HuH-7 (cell line): ENCODE measurements around the gene RPS6KA2.

Experiments used
- DNase-seq: peaks from one replicate; pipeline ENCODE4 v3.0.0; 2011; ENCODE audit warnings: low spot score

Gene RPS6KA2

DNA sequence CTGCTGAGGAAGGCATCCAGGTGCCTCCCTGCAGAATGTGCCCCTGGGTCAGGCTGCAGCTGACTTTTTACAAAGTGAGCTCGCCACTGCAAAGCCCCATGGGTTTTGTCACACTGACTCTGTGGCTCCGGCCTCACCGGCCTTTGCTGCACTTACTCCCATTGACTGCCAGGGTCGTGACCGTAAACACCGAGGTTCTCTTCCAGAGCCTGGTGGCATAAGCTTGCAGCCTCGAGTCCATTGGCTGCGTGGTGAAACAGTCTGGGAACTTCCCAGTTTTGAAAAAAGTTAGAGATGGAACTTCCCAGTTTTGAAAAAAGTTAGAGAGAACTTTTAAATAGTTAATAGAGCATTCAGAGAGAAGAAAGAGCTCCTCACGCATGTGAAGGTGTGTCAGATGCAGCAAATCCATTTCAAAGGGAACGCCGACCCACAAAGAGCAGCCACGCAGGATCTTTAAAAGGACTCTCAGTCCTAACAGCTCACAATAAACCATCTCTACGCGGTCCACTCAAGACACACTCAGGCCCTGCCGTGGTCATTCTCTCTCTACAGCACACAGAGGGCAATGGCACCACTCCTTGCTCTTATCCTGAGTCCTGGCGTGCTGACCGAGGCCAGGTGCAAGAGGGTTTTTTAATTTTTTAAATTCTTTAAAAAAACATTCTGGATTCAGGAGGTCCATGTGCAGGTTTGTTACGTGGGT is 53.4 kb downstream of the RPS6KA2 start:
- DNase-seq: no peak

DNA sequence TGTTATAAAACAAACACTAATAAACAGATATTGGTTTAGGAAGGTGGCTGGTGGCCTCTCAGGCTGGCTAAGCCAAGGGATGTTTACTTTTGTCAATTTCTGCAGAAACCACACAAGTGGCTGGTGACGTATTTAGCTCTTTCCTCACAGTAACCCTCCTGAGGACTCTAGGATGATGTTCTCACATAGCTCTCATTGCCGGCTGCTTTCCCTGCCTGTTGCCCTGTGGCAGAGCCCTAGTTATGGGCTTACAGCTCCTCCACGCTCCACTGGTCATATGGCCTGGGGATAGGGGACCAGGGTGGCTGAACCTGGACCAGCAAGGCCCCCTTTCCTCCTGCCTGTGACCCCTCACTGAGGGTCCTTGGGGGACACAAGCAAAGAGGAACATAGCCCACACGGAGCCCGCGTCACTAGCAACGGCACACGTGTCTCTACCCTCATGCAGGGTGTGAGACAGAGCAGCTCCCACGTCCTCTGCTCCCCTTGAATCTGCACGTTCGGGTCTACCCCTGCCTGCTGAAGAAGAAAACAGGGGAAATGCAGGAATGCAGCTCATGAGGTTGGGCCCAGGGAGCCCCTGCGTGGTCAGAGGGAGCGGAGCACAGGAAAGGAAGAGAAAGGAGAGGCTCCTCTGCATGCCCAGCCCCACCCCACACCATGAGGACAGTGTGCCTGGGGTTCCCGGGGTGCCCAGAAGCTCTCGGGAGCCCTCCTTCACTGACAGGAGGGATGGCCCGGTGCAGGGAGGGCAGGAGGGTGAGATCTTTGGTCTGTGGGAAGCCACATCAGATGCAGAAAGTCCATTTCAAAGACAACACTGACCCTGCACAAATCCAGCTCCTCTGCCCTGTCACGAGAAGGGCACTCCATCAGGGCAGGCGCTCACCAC is 54.4 kb downstream of the RPS6KA2 start:
- DNase-seq: peak; percentile 38

DNA sequence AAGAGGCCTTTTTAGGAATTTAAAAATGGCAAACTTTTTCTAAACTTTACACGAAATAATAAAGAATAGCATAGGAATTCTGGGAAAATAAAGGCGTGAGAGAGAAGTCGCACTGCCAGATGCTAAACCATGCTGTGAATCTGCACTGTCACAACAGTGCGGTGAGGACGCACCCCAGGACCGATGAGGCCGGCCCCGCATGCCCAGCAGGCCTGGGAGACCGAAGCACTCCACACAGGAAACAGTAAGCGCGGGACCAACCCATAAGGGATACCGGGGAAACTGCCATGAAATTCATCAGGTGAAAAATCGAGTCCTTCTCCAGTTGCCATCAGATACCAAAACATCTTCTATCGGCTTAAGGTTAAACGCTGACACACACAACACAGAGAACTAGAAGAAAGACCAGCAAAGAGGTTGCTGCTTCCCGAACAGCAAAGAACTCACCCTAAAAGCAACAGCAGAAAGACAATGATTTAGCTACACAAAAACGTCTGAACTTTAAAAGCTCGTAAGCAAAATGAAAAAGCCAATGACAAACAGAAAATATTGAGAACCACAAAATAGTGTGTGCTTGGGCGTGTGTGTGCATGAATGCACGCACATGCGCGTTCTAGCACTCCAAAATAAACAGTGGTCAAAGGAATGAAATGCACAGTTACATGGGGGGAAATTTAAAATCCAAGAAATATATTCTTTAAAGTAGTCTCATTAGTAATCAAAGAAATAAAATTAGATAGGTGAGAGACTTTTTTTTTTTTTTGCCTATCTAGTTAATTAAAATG is 55.9 kb downstream of the RPS6KA2 start:
- no peak for DNase-seq

DNA sequence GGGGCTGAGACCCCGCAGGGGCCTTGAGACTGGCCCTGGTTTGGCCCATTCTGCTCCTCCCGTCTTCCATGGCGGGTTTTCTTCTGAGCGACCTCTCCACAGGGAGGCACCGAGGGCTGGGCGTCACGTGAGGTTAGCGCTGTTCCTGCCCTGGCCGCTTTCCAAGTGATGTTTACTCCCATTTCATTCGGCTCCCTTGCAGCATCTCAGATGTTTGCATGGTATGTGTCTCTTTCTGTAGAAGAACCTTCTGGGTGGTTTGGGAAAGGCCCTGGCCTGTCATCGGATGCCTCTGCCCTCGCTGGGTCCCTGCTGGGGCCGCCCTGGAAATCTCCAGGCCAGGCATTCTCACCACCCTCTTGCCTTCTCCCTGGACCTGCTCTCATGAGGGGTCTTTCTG is 57.8 kb downstream of the RPS6KA2 start:
- no peak for DNase-seq

DNA sequence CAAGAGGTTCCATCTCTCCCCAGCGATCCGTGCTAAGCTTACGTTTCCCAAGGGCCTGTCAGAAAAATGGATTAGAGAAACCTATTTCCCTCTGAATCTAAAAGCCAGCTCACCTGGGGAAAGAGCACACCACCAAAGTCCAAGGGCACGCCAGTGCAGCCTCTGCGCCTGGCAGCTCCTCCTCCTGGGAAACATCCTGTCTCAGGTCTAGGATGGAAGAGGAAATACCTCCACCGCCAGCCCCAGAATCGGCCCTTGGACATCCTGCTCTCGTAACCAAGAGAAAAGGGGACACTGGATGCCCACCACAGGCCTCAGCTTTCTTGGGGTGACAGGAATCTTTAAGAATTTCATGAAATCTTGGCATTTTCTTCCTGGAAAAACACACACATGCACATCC is 59.2 kb downstream of the RPS6KA2 start:
- DNase-seq: no peak

DNA sequence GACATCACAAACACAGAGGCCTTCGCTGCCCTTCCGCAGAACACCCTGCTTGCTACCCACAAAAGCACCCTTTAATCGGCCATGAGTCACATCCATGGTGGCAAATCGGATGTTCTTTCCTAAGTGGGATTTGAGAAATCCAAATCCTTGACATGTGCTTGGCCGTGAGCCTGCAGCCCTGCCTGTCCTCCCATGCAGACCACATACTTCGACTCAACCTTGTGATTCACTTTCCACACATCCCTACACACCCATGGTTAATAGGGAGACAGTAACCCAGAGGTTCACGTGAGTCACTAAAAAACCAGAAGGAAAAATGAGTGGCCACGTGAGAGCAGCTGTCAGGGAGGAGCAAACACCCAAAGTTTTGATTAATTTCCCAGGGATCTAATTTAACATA is 59.9 kb downstream of the RPS6KA2 start:
- no peak for DNase-seq

GRCh38 chr6:166566026-166567011 is 60.7 kb downstream of the RPS6KA2 start:
- no peak for DNase-seq

DNA sequence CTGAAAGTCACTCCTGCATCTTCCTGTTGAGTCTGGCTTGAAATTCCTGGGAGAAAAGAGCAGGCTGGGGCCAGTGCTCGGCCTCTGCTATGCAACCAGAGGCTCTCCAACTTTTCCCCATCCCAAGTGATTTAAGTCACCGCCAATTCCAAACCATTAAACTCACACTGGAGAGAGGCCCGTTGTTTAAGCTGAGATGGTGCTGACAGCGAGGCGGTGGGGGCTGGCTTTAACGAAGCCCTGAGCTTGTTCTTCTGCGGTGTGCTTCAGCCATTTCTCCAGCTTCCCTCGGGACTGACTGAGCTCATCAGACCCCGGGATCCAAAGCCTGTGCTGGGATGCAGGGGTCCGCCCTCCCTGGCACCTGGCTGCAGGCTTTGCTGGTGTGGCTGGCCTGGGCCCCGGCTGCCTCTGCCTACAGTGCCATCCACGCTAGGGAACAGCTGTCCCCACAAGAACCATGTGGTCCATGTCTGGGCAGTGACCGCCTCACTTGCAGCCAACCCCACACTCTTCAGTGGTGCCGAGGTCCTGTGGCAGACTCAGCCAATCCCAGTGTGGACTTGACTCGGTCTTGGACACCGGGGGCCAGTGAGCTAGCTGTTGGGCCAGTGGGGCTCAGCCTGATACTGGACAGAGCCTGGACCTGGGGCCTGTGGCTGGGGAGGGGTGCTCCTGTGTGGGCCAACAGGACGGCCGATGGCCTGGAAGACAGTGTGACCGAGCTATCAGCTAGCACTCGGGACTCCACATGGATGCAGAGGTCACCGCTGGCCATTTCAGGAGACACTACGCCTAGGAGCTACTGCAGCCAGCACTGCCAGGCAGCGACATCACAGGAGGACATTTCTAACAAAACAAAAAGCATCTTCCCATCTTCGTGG is 61.7 kb downstream of the RPS6KA2 start:
- no peak for DNase-seq

- no peak for DNase-seq
Observed at GRCh38 chr6:166563805-166564204, 63.2 kb downstream of the RPS6KA2 start.

DNA sequence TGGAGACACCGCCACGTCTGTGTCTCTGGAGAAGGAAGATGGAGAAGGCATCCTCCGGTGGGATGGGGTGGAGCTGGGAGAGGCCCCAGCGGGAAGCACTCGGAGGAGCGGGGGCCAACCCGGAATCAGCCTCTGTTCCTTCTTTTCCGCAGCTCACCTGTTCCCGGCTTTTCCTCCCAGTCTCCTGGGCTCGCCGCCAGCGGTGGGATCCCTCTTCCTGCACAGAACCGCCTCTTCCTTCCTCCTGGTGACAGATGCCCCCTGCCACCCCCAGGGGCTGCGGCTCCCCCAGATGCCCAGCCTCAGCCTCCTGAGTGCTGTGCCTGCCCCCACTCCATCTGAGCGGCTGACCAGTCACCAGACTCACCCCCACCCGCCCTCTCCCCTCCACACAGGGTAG is 63.9 kb downstream of the RPS6KA2 start:
- no peak for DNase-seq

DNA sequence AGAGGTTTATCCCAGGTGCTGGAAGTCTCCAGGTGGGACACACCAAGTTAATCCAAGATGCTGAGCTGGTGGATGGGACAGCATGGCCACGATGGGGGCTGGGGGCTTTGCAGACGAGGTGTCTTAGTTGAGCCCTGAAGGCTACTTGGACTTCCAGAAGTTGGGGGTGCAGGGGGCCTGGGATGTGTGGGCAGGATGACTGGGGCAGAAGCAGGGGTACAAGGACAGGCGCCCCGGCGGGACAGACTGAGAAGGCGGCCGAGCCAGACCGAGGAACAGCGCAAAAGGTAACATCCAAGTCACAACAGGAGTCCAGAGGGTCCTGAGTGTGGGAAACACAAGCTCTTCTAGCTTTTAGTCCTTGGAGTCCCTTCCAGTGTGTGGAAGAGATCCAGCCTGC is 64.3 kb downstream of the RPS6KA2 start:
- DNase-seq: no peak

- no peak for DNase-seq
Observed at GRCh38 chr6:166561771-166562359, 65.2 kb downstream of the RPS6KA2 start.

- DNase-seq: no peak
Observed at GRCh38 chr6:166560222-166560621, 66.8 kb downstream of the RPS6KA2 start.

DNA sequence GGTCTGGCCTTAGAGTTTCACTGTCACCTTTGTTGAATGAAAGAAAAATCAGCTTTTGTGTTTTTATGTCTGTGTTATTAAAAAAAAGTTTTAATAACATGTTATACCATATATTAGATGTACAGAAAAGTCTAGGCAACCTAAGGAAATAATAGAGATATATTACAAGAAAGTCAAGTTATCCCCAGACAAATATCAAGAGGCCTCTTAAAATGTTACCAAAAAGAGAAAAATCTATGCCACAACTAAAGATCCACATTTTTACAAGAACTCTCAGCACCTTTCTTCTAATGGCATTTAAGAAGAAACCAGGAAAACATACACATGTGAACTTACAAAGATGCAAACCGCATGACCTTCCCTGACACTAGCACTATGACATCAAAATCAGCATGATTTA is 67.4 kb downstream of the RPS6KA2 start:
- DNase-seq: no peak

- no peak for DNase-seq
Observed at GRCh38 chr6:166559211-166559610, 67.8 kb downstream of the RPS6KA2 start.

GRCh38 chr6:166558156-166559005 is 68.7 kb downstream of the RPS6KA2 start:
- no peak for DNase-seq

- DNase-seq: no peak
Observed at GRCh38 chr6:166556863-166557322, 70.2 kb downstream of the RPS6KA2 start.

GRCh38 chr6:166556336-166556735 is 70.7 kb downstream of the RPS6KA2 start:
- DNase-seq: no peak

GRCh38 chr6:166555086-166555485 is 72.0 kb downstream of the RPS6KA2 start:
- no peak for DNase-seq
